Loucy (cell line): ENCODE data around the gene AIG1.

Source experiments
- H2AFZ ChIP-seq: fragments of 200-600 bp; sonication (generic); 2 replicates; pipeline ENCODE4 v1.6.0; 2016; ENCODE audit warnings: antibody characterized with exemption, mild to moderate bottlenecking, low read length, moderate library complexity
- H3F3A ChIP-seq: fragments of 200-600 bp; 2 replicates; pipeline ENCODE4 v1.6.0; 2016; ENCODE audit warnings: antibody characterized with exemption, low read depth, mild to moderate bottlenecking
- H3K27me3 ChIP-seq: fragments of 200-600 bp; sonication (generic); 2 replicates; pipeline ENCODE4 v1.6.1; 2014; ENCODE audit warnings: low read length, mild to moderate bottlenecking; ENCODE audit not compliant: insufficient read depth, poor library complexity, severe bottlenecking
- H3K36me3 ChIP-seq: fragments of 200-600 bp; sonication (generic); 2 replicates; pipeline ENCODE4 v1.6.1; 2016; ENCODE audit warnings: low read length; ENCODE audit not compliant: insufficient read depth
- H3K4me1 ChIP-seq: fragments of 200-600 bp; sonication (generic); 2 replicates; pipeline ENCODE4 v1.5.1; 2014; ENCODE audit warnings: low read length, mild to moderate bottlenecking; ENCODE audit not compliant: insufficient read depth, poor library complexity, severe bottlenecking
- H3K4me2 ChIP-seq: fragments of 200-600 bp; sonication (generic); 2 replicates; pipeline ENCODE4 v1.6.0; 2014; ENCODE audit warnings: antibody characterized with exemption, low read length, low read depth, mild to moderate bottlenecking; ENCODE audit not compliant: poor library complexity, severe bottlenecking
- H3K4me3 ChIP-seq: fragments of 200-600 bp; sonication (generic); 2 replicates; pipeline ENCODE4 v1.5.1; 2014; ENCODE audit warnings: low read length, mild to moderate bottlenecking, mixed read lengths; ENCODE audit not compliant: poor library complexity, severe bottlenecking
- H3K79me2 ChIP-seq: fragments of 200-600 bp; sonication (generic); 2 replicates; pipeline ENCODE4 v1.6.1; 2014; ENCODE audit warnings: low read length; ENCODE audit not compliant: insufficient read depth
- H3K9ac ChIP-seq: fragments of 200-600 bp; sonication (generic); 2 replicates; pipeline ENCODE4 v1.6.0; 2014; ENCODE audit warnings: mild to moderate bottlenecking, low read depth, low read length, moderate library complexity; ENCODE audit not compliant: poor library complexity, severe bottlenecking
- H3K9me2 ChIP-seq: fragments of 200-600 bp; sonication (generic); replicated peaks from 2 replicates; pipeline ENCODE4 v1.6.1; 2016; ENCODE audit warnings: low read depth, low read length, mixed read lengths
- H3K9me3 ChIP-seq: fragments of 200-600 bp; sonication (generic); 2 replicates; pipeline ENCODE4 v1.6.1; 2014; ENCODE audit warnings: mild to moderate bottlenecking, antibody characterized with exemption, low read length, low read depth; ENCODE audit not compliant: insufficient read depth
- H4K20me1 ChIP-seq: fragments of 200-600 bp; sonication (generic); 2 replicates; pipeline ENCODE4 v1.6.0; 2014; ENCODE audit warnings: antibody characterized with exemption, low read length, mild to moderate bottlenecking; ENCODE audit not compliant: insufficient read depth, poor library complexity, severe bottlenecking
- CTCF ChIP-seq: fragments of 200-600 bp; sonication (generic); conservative IDR thresholded peaks from 2 replicates; pipeline ENCODE4 v1.5.1; 2014; ENCODE audit warnings: mild to moderate bottlenecking, antibody characterized with exemption, low read length
- EZH2phosphoT487 ChIP-seq: fragments of 200-600 bp; IDR thresholded peaks from 2 replicates; pipeline ENCODE4 v1.6.1; 2018; ENCODE audit warnings: antibody characterized with exemption, mild to moderate bottlenecking, moderate library complexity, borderline replicate concordance

AIG1 gene

GRCh38 chr6:143236151-143236798 lies 175.6 kb downstream of the AIG1 start:
- TF ChIP-seq CTCF (no peak), EZH2phosphoT487 (no peak)
- no peaks in the 10 kb centered on the region for H3K36me3 ChIP-seq
- H3K4me1 ChIP-seq = no peaks in the 10 kb centered on the region
- no peak overlapping the region for H3K4me2 ChIP-seq
- no peak overlapping the region for H3K4me3 ChIP-seq
- H3K9me2 ChIP-seq = no peaks in the 10 kb centered on the region
- H3K9ac ChIP-seq = no peak overlapping the region
- no peaks in the 10 kb centered on the region for H3K79me2 ChIP-seq
- no peaks in the 10 kb centered on the region for H3F3A ChIP-seq
- H3K9me3 ChIP-seq = no peaks in the 10 kb centered on the region
- no peak overlapping the region for H2AFZ ChIP-seq
- no peaks in the 10 kb centered on the region for H4K20me1 ChIP-seq
- no peaks in the 10 kb centered on the region for H3K27me3 ChIP-seq

GRCh38 chr6:143238306-143238705 lies 177.6 kb downstream of the AIG1 start:
- Histone ChIP-seq H3K9me2 (no peaks in the 10 kb centered on the region), H3K79me2 (no peaks in the 10 kb centered on the region), H3K36me3 (no peaks in the 10 kb centered on the region), H3K9ac (no peak overlapping the region), H3K4me3 (no peak overlapping the region), H4K20me1 (no peaks in the 10 kb centered on the region), H3K9me3 (no peaks in the 10 kb centered on the region), H3K27me3 (no peaks in the 10 kb centered on the region), H3F3A (no peaks in the 10 kb centered on the region), H2AFZ (no peak overlapping the region), H3K4me1 (no peaks in the 10 kb centered on the region), H3K4me2 (no peak overlapping the region)
- TF ChIP-seq CTCF = no peak
- no peak for TF ChIP-seq EZH2phosphoT487

GRCh38 chr6:143241111-143241510 lies 180.4 kb downstream of the AIG1 start:
- Histone ChIP-seq H3K79me2 (no peaks in the 10 kb centered on the region), H3K9me2 (no peaks in the 10 kb centered on the region), H4K20me1 (no peaks in the 10 kb centered on the region), H3K27me3 (no peaks in the 10 kb centered on the region), H2AFZ (no peak overlapping the region), H3K9me3 (peaks cover 6% of the 10 kb centered on the region; the same call in 1 of the 2 replicates), H3K4me3 (no peak overlapping the region), H3K9ac (no peak overlapping the region), H3F3A (no peaks in the 10 kb centered on the region), H3K4me1 (no peaks in the 10 kb centered on the region), H3K4me2 (no peak overlapping the region), H3K36me3 (no peaks in the 10 kb centered on the region)
- no peak for TF ChIP-seq CTCF
- no peak for TF ChIP-seq EZH2phosphoT487
